Measurements from ENCODE around the gene ATG9A.

ATG9A gene

DNA sequence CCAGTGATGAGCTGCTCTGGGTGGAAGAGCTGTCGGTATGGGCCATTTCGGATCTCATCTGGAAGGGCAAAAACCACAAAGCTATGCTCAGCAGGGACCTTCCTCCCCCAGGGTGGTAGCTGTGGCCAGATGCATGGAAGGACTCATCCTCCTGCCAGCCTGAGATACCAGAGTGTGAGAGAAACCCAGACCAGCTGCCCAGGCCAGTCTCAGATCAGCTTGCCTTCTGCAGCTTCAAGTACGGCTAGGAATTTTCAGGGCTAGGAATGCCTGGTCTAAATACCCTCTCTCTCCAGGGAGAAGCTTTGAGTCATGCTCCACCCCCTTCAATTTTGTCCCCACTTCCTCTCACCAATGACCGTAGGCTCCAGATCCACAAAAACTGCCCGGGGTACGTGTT lies 22.2 kb upstream of the ATG9A start:
- H3K27ac ChIP-seq, result peak overlapping the region; percentile 99

DNA sequence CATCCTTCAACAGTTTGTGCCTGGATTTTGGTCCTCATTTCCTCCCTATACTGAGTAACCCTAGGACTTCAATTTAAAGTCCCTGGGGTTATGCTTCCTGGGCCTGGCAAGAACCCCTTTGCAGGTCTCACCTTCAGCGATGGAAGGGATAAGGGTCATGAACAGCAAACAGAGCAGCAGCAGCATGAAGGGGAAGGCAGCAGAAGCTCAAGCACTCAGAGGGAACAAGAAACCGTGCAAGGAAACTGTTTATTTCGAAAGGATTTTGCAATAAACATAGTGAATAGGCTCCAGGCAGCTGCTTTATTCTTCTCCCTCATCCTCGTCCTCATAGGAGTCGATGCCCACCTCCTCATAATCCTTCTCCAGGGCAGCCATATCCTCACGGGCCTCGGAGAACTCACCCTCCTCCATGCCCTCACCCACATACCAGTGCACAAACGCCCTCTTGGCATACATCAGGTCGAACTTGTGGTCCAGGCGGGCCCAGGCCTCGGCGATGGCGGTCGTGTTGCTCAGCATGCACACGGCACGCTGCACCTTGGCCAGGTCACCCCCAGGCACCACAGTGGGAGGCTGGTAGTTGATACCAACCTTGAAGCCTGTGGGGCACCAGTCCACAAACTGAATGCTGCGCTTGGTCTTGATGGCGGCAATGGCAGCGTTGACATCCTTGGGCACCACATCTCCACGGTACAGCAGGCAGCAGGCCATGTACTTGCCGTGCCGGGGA lies 20.8 kb upstream of the ATG9A start:
- H3K27ac ChIP-seq, result peak overlapping the region; percentile 99
- TF ChIP-seq, protein P1, sequence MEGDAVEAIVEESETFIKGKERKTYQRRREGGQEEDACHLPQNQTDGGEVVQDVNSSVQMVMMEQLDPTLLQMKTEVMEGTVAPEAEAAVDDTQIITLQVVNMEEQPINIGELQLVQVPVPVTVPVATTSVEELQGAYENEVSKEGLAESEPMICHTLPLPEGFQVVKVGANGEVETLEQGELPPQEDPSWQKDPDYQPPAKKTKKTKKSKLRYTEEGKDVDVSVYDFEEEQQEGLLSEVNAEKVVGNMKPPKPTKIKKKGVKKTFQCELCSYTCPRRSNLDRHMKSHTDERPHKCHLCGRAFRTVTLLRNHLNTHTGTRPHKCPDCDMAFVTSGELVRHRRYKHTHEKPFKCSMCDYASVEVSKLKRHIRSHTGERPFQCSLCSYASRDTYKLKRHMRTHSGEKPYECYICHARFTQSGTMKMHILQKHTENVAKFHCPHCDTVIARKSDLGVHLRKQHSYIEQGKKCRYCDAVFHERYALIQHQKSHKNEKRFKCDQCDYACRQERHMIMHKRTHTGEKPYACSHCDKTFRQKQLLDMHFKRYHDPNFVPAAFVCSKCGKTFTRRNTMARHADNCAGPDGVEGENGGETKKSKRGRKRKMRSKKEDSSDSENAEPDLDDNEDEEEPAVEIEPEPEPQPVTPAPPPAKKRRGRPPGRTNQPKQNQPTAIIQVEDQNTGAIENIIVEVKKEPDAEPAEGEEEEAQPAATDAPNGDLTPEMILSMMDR (conservative IDR thresholded peaks at IDR 0.05), result no peak

More for the DNA sequence above, 22.2 kb upstream of the ATG9A start:
- TF ChIP-seq, protein P1 (conservative IDR thresholded peaks at IDR 0.05), result no peak

DNA sequence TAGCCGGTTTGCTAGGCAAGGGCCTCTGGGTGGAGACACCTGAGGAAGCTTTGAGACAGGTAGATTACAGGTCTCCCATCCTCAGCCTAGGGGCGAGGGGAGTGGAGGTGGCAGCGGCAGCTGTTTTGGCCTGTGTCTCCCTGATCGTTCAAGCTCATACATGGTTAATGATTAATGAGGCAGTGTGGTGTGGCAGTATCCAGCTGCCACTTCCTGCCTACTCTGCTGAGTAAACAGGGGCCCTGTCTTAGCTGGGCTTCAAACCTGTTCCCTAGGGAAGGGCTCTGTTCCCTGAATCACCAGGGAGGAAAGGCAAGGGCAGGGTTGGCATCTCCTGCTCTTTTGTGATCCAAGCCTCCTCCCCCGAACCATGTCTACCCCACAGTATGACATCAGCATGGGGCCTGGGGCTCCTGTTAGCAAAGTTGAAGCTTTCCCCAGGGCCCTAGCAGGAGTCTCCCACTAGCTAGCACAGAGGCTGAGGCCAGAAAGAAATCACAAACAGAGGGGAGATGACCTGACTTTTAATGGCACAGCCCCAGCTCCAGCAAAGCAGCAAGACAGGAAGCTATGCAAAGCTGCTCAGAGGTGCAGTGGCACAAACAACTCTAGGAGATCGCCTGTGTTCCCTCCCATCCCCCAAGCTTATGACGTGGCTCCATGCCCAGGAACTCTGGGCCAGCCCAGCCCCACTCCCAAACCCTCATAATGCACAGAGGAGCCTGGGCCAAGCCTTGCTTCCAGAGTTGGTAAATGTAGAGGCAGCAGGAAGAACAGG lies 20.0 kb upstream of the ATG9A start:
- H3K27ac ChIP-seq, result peak overlapping the region; percentile 99

DNA sequence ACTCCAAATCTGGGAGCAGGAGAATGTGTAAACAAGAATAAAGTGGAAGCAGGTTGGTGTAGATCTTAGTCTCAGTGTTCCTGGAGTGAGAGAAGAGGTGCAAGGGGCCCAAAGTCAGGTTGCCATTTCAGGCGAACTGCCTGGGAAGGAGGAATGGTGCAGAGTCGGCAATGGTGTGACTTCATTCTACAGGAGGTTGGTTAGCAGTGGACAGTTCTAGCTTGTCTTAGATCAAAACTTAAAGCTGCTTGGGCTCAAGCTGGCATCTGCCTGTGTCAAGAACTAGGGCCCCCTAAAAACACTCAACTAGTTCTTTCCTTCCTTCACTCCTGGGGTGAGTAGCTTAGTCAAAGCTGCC lies 19.4 kb upstream of the ATG9A start:
- TF ChIP-seq, protein P1 (conservative IDR thresholded peaks at IDR 0.05), result no peak
- H3K27ac ChIP-seq, result peak overlapping the region; percentile 99

More for the DNA sequence above, 20.0 kb upstream of the ATG9A start:
- TF ChIP-seq, protein P1 (conservative IDR thresholded peaks at IDR 0.05), result no peak

DNA sequence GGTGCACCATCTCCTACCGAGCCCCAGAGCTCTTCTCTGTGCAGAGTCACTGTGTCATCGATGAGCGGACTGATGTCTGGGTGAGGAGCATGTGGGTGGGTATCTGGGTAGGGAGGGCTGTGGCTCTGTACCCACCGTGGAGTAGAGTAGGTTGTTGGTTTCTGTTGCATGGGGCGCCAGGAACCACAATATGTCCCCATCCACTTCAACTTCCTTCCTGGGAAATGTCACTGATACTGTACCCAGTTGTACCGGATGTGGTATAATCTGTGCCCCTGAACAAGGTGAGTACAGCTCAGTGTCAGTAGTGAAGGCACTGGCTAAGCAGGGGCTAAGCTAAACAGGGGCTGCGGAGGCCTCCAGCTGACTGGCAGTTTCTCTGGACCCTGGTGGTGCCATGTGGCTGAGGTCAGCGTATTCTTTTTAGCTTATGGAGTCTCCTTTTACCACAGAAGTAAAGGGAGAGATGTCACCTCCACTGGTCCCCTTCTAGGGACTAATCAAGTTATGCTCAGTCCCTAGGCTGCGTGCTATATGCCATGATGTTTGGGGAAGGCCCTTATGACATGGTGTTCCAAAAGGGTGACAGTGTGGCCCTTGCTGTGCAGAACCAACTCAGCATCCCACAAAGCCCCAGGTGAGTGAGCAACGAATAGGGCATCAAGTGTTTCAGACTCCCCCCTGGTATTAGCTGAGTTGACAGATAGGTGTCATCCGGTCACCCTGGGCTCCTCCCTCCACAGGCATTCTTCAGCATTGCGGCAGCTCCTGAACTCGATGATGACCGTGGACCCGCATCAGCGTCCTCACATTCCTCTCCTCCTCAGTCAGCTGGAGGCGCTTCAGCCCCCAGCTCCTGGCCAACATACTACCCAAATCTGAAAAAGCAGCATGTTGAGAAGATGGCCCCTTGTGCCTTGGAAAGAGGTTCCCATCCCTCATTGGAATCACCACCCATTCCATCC lies 18.5 kb upstream of the ATG9A start:
- H3K27ac ChIP-seq, result peak overlapping the region; percentile 99
- TF ChIP-seq, protein P1 (conservative IDR thresholded peaks at IDR 0.05), result no peak

DNA sequence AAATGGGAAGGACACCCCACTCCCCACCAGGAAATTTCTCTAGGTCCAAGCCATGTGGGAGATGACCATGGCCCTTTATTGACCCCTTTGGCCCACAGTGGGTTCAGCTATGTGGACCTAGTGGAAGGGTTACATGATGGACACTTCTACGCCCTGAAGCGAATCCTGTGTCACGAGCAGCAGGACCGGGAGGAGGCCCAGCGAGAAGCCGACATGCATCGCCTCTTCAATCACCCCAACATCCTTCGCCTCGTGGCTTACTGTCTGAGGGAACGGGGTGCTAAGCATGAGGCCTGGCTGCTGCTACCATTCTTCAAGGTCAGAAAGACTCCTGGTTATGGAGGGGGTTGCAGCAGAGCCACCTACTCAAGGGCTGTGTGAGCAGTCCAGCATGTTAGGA lies 17.1 kb upstream of the ATG9A start:
- TF ChIP-seq, protein P1 (conservative IDR thresholded peaks at IDR 0.05), result no peak
- H3K27ac ChIP-seq, result peak overlapping the region; percentile 99

DNA sequence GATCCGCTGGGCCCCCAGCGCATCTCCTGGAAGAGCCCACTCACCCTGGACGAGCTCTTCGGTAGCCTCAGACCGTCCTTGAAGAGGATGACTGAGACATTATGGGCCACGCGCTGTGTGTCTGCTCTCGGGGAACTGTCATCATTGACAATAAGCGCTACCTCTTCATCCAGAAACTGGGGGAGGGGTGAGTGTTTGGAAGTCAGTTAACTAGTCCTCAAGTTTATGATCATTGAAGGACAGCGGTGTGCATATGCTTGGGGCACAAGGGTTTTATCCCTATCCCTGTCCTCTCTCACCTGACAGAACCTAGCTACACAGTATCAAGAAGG lies 16.4 kb upstream of the ATG9A start:
- TF ChIP-seq, protein P1 (conservative IDR thresholded peaks at IDR 0.05), result no peak
- H3K27ac ChIP-seq, result peak overlapping the region; percentile 99
